H1 (cell line): Measurements from ENCODE around the gene OPHN1. TPM values are rescaled to one million over a fixed set of nuclear protein-coding genes. Genes with fewer than 3 reads are reported as not detected.

Experiments used
- CTCF ChIA-PET: fragments of 300-600 bp; sonication (Branson Sonifier 250); formaldehyde crosslinking; loops from one replicate; lab custom pipeline; 2021; ENCODE audit not compliant: partially characterized antibody; lab: Charles Lee
- POLR2A ChIA-PET: fragments of 300-600 bp; sonication (Branson Sonifier 250); formaldehyde crosslinking; loops from one replicate; lab custom pipeline; 2021; ENCODE audit warnings: inconsistent platforms; ENCODE audit not compliant: partially characterized antibody; lab: Charles Lee
- DNase-seq, 2 experiments: peaks; one replicate each; pipeline versions ENCODE4 v3.0.0 to v3.0.0-alpha.2; 2010 to 2022; ENCODE audit warnings: low spot score in 2 of 2, low read depth in 1 of 2, mixed read lengths in 1 of 2
- FAIRE-seq: peaks from 2 replicates; lab custom pipeline; 2011; peaks lifted over from hg19 to GRCh38; lab: Jason Lieb, UNC
- H2AFZ ChIP-seq: 2 replicates; pipeline ENCODE4 v1.8.1; 2012; ENCODE audit warnings: low read length, inconsistent platforms
- H2AK5ac ChIP-seq: 2 replicates; pipeline ENCODE4 v1.6.1; 2013; ENCODE audit warnings: low read depth, low read length
- H2BK120ac ChIP-seq: replicated peaks from 2 replicates; pipeline ENCODE3; 2013; ENCODE audit warnings: low read depth, low read length, inconsistent platforms
- H2BK12ac ChIP-seq: 2 replicates; pipeline ENCODE4 v1.6.1; 2013; ENCODE audit warnings: low read depth, low read length
- H2BK15ac ChIP-seq: 2 replicates; pipeline ENCODE4 v1.6.1; 2013; ENCODE audit warnings: low read length
- H2BK20ac ChIP-seq: 2 replicates; pipeline ENCODE4 v1.6.1; 2013; ENCODE audit warnings: low read length
- H2BK5ac ChIP-seq: 2 replicates; pipeline ENCODE4 v1.6.1; 2013; ENCODE audit warnings: low read depth, low read length
- H3K14ac ChIP-seq: 2 replicates; pipeline ENCODE4 v1.6.1; 2013; ENCODE audit warnings: inconsistent platforms; ENCODE audit not compliant: insufficient read length
- H3K18ac ChIP-seq: 2 replicates; pipeline ENCODE4 v1.6.1; 2013; ENCODE audit warnings: low read length; ENCODE audit errors: extremely low read depth
- H3K23ac ChIP-seq: 2 replicates; pipeline ENCODE4 v1.6.1; 2013; ENCODE audit warnings: inconsistent platforms; ENCODE audit not compliant: insufficient read length
- H3K23me2 ChIP-seq: 2 replicates; pipeline ENCODE4 v1.6.1; 2013; ENCODE audit warnings: low read depth, low read length
- H3K27ac ChIP-seq: 2 replicates; pipeline ENCODE4 v1.6.1; 2011; ENCODE audit warnings: low read depth, low read length, inconsistent platforms
- H3K27me3 ChIP-seq, 4 experiments: replicated peaks in 1 of 4; 1 replicate in 1 of 4; 2 replicates in 3 of 4; pipeline versions ENCODE4 v1.6.1 to v1.8.1; 2011 to 2013; ENCODE audit warnings: low read length in 3 of 4, mild to moderate bottlenecking in 3 of 4, inconsistent platforms in 2 of 4, mixed read lengths in 2 of 4, moderate library complexity in 1 of 4; ENCODE audit not compliant: control insufficient read depth in 3 of 4, insufficient read depth in 3 of 4; ENCODE audit errors: extremely low read depth in 1 of 4
- H3K36me3 ChIP-seq, 4 experiments: 2 replicates each; pipeline versions ENCODE4 v1.6.1 to v1.8.1; 2011 to 2013; ENCODE audit warnings: mild to moderate bottlenecking in 4 of 4, low read length in 3 of 4, moderate library complexity in 2 of 4, control low read depth in 1 of 4, inconsistent platforms in 1 of 4; ENCODE audit not compliant: insufficient read depth in 4 of 4, control insufficient read depth in 2 of 4
- H3K4ac ChIP-seq: replicated peaks from 2 replicates; pipeline ENCODE3; 2013; ENCODE audit warnings: low read length, low read depth, mixed read lengths, inconsistent platforms; ENCODE audit not compliant: insufficient read length
- H3K4me1 ChIP-seq, 4 experiments: replicated peaks in 1 of 4; 1 replicate in 1 of 4; 2 replicates in 3 of 4; pipeline versions ENCODE4 v1.6.1 to v1.8.1; 2011 to 2013; ENCODE audit warnings: low read length in 3 of 4, inconsistent platforms in 2 of 4, mixed read lengths in 1 of 4; ENCODE audit not compliant: insufficient read depth in 4 of 4, control insufficient read depth in 3 of 4
- H3K4me2 ChIP-seq, 2 experiments: 2 replicates each; pipeline versions ENCODE4 v1.6.1 to v1.8.1; 2011 to 2013; ENCODE audit warnings: low read depth in 2 of 2, low read length in 2 of 2, control low read depth in 1 of 2, inconsistent platforms in 1 of 2, mild to moderate bottlenecking in 1 of 2; ENCODE audit not compliant: insufficient read depth in 1 of 2
- H3K4me3 ChIP-seq, 4 experiments: fragments of 200-600, 300-600 bp in 1 of 4; sonication (generic), shearing (Covaris generic), sonication (Bioruptor Twin) in 1 of 4; 2 replicates each; pipeline versions ENCODE4 v1.5.1 to v1.8.1; 2011 to 2016; ENCODE audit warnings: low read length in 4 of 4, low read depth in 3 of 4, control low read depth in 2 of 4, inconsistent platforms in 2 of 4, mild to moderate bottlenecking in 2 of 4, mixed read lengths in 1 of 4, moderate library complexity in 1 of 4; ENCODE audit not compliant: insufficient read depth in 2 of 4; ENCODE audit errors: extremely low read depth in 1 of 4
- H3K56ac ChIP-seq: replicated peaks from 2 replicates; pipeline ENCODE3; 2013; ENCODE audit warnings: low read depth, mild to moderate bottlenecking, mixed read lengths, low read length, inconsistent platforms; ENCODE audit not compliant: insufficient read length
- H3K79me1 ChIP-seq: 2 replicates; pipeline ENCODE4 v1.6.1; 2013; ENCODE audit warnings: low read depth, low read length, control low read depth
- H3K79me2 ChIP-seq, 2 experiments: 2 replicates each; pipeline versions ENCODE4 v1.6.1 to v1.8.1; 2012 to 2013; ENCODE audit warnings: low read length in 2 of 2, mild to moderate bottlenecking in 2 of 2, inconsistent platforms in 1 of 2; ENCODE audit not compliant: insufficient read depth in 2 of 2, control insufficient read depth in 1 of 2
- H3K9ac ChIP-seq, 4 experiments: replicated peaks in 1 of 4; 1 replicate in 1 of 4; 2 replicates in 3 of 4; pipeline versions ENCODE4 v1.6.1 to v1.8.1; 2011 to 2013; ENCODE audit warnings: low read depth in 3 of 4, low read length in 3 of 4, control low read depth in 2 of 4, mild to moderate bottlenecking in 2 of 4, moderate library complexity in 2 of 4, inconsistent platforms in 1 of 4; ENCODE audit errors: extremely low read depth in 1 of 4
- H3K9me3 ChIP-seq, 2 experiments: 2 replicates each; pipeline versions ENCODE4 v1.6.1 to v1.8.1; 2012 to 2013; ENCODE audit warnings: mild to moderate bottlenecking in 2 of 2, moderate library complexity in 2 of 2, control low read depth in 1 of 2, inconsistent platforms in 1 of 2, low read depth in 1 of 2, low read length in 1 of 2, mixed read lengths in 1 of 2; ENCODE audit not compliant: insufficient read depth in 2 of 2
- H4K20me1 ChIP-seq, 2 experiments: replicated peaks in 1 of 2; 2 replicates each; pipeline versions ENCODE3 to v1.8.1; 2011 to 2013; ENCODE audit warnings: inconsistent platforms in 2 of 2, low read length in 2 of 2, mild to moderate bottlenecking in 1 of 2; ENCODE audit not compliant: insufficient read depth in 2 of 2, control insufficient read depth in 1 of 2
- H4K5ac ChIP-seq: 2 replicates; pipeline ENCODE4 v1.6.1; 2013; ENCODE audit warnings: low read length, low read depth, mixed read lengths, inconsistent platforms; ENCODE audit not compliant: insufficient read length
- H4K8ac ChIP-seq: 2 replicates; pipeline ENCODE4 v1.8.0; 2013; ENCODE audit warnings: mild to moderate bottlenecking, moderate library complexity, low read length, inconsistent platforms; ENCODE audit not compliant: insufficient read depth; ENCODE audit errors: extremely low read depth
- H4K91ac ChIP-seq: replicated peaks from 2 replicates; pipeline ENCODE3; 2013; ENCODE audit warnings: low read length, mixed read lengths, inconsistent platforms; ENCODE audit not compliant: insufficient read length
- BRCA1 ChIP-seq: IDR thresholded peaks from 2 replicates; pipeline ENCODE4 v1.6.1; 2012; ENCODE audit warnings: low read depth, low read length, improper control_type of control experiment
- CEBPB ChIP-seq: IDR thresholded peaks from 2 replicates; pipeline ENCODE4 v1.6.1; 2012; ENCODE audit warnings: low read depth, low read length
- CHD2 ChIP-seq: IDR thresholded peaks from 2 replicates; pipeline ENCODE4 v1.6.1; 2012; ENCODE audit warnings: low read length, improper control_type of control experiment
- HDAC2 ChIP-seq, 2 experiments: fragments of 300-600 bp in 1 of 2; sonication (generic) in 1 of 2; IDR thresholded peaks; 2 replicates each; pipeline ENCODE4 v1.6.1; 2011 to 2012; ENCODE audit warnings: low read depth in 2 of 2, low read length in 2 of 2, mild to moderate bottlenecking in 2 of 2, moderate library complexity in 2 of 2, borderline replicate concordance in 1 of 2, inconsistent platforms in 1 of 2
- MAX ChIP-seq: IDR thresholded peaks from 2 replicates; pipeline ENCODE4 v1.6.1; 2012; ENCODE audit warnings: inconsistent platforms
- NANOG ChIP-seq: IDR thresholded peaks from 2 replicates; pipeline ENCODE4 v1.6.1; 2011; ENCODE audit warnings: low read length, low read depth, mild to moderate bottlenecking, inconsistent platforms; ENCODE audit not compliant: insufficient read depth, poor library complexity, severe bottlenecking
- NRF1 ChIP-seq: IDR thresholded peaks from 2 replicates; pipeline ENCODE4 v1.6.1; 2011; ENCODE audit warnings: mild to moderate bottlenecking, low read depth, low read length, improper control_type of control experiment
- RNF2 ChIP-seq: fragments of 200-900, 300-1000 bp; sonication (generic); IDR thresholded peaks from 2 replicates; pipeline ENCODE4 v1.7.1; 2016; ENCODE audit warnings: borderline replicate concordance, low read depth, mild to moderate bottlenecking, antibody characterized with exemption, low read length; ENCODE audit not compliant: poor library complexity, severe bottlenecking; ENCODE audit errors: missing control alignments
- SP1 ChIP-seq: IDR thresholded peaks from 2 replicates; pipeline ENCODE4 v1.6.1; 2011; ENCODE audit warnings: low read depth, low read length
- SP4 ChIP-seq: IDR thresholded peaks from 2 replicates; pipeline ENCODE4 v1.6.1; 2012; ENCODE audit warnings: low read length, inconsistent platforms
- TCF12 ChIP-seq: IDR thresholded peaks from 2 replicates; pipeline ENCODE4 v1.6.1; 2011; ENCODE audit warnings: low read depth, mild to moderate bottlenecking, low read length
- WGBS, 2 experiments: shearing (Covaris generic) in 1 of 2; methylation state at CpG; one replicate each; pipeline versions ENCODE4 v1.1.6 to v1.1.7; 2013 to 2015; ENCODE audit warnings: low lambda C conversion rate in 2 of 2, mixed read lengths in 2 of 2, inconsistent platforms in 1 of 2, low coverage in 1 of 2, missing lambda C conversion rate in 1 of 2; ENCODE audit not compliant: insufficient replicate concordance in 2 of 2, insufficient coverage in 1 of 2, insufficient read length in 1 of 2; ENCODE audit errors: extremely low coverage in 1 of 2, missing lambda C conversion rate in 1 of 2; 5-methylcytosine and 5-hydroxymethylcytosine counted together
- polyA plus RNA-seq, 7 experiments: library from polyadenylated mRNA; depleted of rRNA in 3 of 7; stranded (reverse) in 5 of 7; unstranded in 2 of 7; fragments of >200 nt in 5 of 7; fragments of 200-250 nt in 2 of 7; gene quantifications; 1 replicate in 5 of 7; 2 replicates in 1 of 7; 4 replicates in 1 of 7; pipeline versions ENCODE4 v1.2.1 to v1.2.3, GENCODE V29; 2011 to 2013; ENCODE audit warnings: missing spikeins in 2 of 7, mixed read lengths in 2 of 7
- total RNA-seq: library from RNA; stranded (reverse); fragmentation: NEBNext Ultra II Directional; extraction: Animal tissue kit (Norgen Biotek cat#: 25700); gene quantifications from 2 replicates; pipeline ENCODE4 v1.2.1, GENCODE V29; 2021

OPHN1 gene
- total and polyA plus RNA-seq, 2 of the 8 experiments (the other 6 are each of a cell fraction or from before 2014, with no cell fraction given) = 1.2 to 3.5 TPM

- no peak for FAIRE-seq
- Histone ChIP-seq H3K27ac (no peak overlapping the region), H2AFZ (no peak overlapping the region), H2BK5ac (no peak overlapping the region), H3K4me3 (no peak overlapping the region), H3K36me3 (no peaks in the 10 kb centered on the region), H3K79me2 (no peaks in the 10 kb centered on the region), H2BK120ac (no peak overlapping the region), H3K4me1 (no peaks in the 10 kb centered on the region), H3K23ac (no peak overlapping the region), H3K4ac (no peak overlapping the region), H3K4me2 (no peak overlapping the region), H3K23me2 (no peaks in the 10 kb centered on the region), H4K5ac (no peak overlapping the region), H4K20me1 (no peaks in the 10 kb centered on the region), H3K56ac (no peak overlapping the region), H3K27me3 (no peaks in the 10 kb centered on the region), H3K9ac (no peak overlapping the region), H3K9me3 (no peaks in the 10 kb centered on the region), H4K8ac (no peak overlapping the region), H2AK5ac (no peak overlapping the region), H2BK20ac (no peak overlapping the region), H2BK12ac (no peak overlapping the region), H3K79me1 (no peaks in the 10 kb centered on the region), H3K14ac (no peak overlapping the region), H3K18ac (no peak overlapping the region), H2BK15ac (no peak overlapping the region), H4K91ac (no peak overlapping the region)
- TF ChIP-seq RNF2 (no peak), CEBPB (no peak), SP1 (no peak), CHD2 (no peak), TCF12 (no peak), SP4 (no peak), BRCA1 (no peak), NRF1 (no peak), MAX (no peak), HDAC2 (IDR thresholded peaks at IDR 0.05; ENCODE audit: borderline replicate concordance in 1 of 2, low read depth in 2 of 2, low read length in 2 of 2) (no peak), NANOG (no peak)
- CTCF ChIA-PET = no interaction called here
- WGBS, 2 experiments = 78% methylated on average over 1 of the region's 1 CpG; no CpG with 5 or more reads in 1 of the 2 experiments
- POLR2A ChIA-PET = no interaction called here
- DNase-seq = no peak
These were observed 348.5 kb downstream of the OPHN1 start for GRCh38 chrX:68084765-68085164.
